HG02678 (cell line): ENCODE data around the gene CENPA.
"Not testable (repeated sequence)": the region's sequence is repeated elsewhere in the genome, so short reads cannot be mapped to it uniquely, and the experiment has no call there.

Experiments used
- ATAC-seq: cut with Tn5 transposase; IDR thresholded peaks from one replicate; pipeline ENCODE4 v1.9.1; 2021; ENCODE audit warnings: mild to moderate bottlenecking, moderate library complexity; ENCODE audit not compliant: unreplicated experiment

The CENPA gene

DNA sequence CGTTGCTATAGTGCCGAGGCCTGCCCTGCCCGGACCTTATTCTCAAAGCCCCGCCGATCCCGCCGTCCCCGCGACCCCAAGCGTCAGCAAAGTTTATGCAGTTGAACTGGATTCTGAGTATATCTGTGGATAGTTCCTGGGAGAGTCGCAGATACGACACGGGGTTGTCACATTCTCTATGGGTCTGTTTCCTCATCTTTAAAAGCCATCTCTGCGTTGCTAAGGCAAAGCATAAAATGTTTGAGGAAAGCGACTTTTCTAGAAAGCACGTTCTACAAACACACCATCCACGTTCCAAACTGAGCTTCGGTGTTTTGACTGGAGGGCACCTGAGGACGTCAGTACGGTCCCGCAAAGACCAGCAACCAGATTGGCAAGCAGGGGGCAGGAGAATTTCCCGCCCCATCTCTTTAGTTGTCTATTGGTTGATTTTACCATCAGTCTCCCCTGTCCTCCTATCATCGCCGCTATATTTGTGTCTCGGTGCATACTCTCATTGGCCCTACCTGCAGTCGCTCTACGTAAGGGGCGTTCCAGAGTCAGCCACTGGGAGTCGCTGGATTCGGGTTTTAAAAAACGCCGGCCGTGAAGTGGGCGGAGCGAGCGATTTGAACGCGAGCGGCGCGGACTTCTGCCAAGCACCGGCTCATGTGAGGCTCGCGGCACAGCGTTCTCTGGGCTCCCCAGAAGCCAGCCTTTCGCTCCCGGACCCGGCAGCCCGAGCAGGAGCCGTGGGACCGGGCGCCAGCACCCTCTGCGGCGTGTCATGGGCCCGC lies at the start of gene CENPA:
Gene CENPA, plus strand, starts transcription at position 626 of the 776 bp plus-strand sequence. Its CDS starts 141 bp downstream, at position 767.
- peak; percentile 99 for ATAC-seq

GRCh38 chr2:26737221-26737620 lies 48.6 kb upstream of the CENPA start:
- ATAC-seq, result no peak

DNA sequence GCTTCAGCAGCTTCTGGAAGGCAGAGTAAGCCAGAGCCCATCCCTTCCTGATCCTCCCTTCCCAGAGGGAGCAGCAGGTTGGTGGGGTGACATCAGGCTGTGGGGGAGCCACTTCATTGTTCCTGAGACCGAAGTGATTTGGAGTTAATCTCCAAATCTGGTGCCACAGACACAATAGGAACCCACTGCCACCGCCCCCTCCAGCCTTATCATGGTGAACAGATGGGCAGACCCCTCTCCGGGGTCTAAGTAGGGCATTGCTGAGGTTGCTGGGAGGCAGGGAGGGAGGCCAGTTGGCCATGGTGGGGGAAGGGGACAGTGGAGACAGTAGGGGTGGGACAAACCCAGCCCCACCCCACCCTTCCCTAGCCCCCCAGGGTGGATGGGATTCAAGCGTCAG lies 47.4 kb upstream of the CENPA start:
- ATAC-seq, result no peak

DNA sequence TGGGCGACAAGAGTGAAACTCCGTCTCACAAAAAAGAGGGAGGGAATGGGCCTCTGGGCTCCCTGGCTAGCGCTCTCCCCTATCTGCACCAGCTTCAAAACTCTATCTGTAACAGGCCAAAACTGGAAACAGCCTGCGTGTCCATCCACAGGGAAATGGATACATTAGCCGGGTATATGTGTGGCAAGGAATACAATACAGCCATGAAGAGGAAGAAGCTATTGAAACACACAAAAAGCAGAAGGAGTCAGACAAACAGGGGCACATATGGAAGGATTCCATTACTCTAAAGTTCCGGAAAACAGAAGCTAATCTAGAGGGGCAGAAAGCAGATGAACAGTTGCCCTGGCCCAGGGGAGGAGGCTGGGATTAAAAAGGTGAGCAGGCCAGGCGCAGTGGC lies 46.3 kb upstream of the CENPA start:
- no peak for ATAC-seq

- no peak for ATAC-seq
Observed at GRCh38 chr2:26740346-26740745, 45.5 kb upstream of the CENPA start.

- no peak for ATAC-seq
Observed at GRCh38 chr2:26740890-26741302, 45.0 kb upstream of the CENPA start.

DNA sequence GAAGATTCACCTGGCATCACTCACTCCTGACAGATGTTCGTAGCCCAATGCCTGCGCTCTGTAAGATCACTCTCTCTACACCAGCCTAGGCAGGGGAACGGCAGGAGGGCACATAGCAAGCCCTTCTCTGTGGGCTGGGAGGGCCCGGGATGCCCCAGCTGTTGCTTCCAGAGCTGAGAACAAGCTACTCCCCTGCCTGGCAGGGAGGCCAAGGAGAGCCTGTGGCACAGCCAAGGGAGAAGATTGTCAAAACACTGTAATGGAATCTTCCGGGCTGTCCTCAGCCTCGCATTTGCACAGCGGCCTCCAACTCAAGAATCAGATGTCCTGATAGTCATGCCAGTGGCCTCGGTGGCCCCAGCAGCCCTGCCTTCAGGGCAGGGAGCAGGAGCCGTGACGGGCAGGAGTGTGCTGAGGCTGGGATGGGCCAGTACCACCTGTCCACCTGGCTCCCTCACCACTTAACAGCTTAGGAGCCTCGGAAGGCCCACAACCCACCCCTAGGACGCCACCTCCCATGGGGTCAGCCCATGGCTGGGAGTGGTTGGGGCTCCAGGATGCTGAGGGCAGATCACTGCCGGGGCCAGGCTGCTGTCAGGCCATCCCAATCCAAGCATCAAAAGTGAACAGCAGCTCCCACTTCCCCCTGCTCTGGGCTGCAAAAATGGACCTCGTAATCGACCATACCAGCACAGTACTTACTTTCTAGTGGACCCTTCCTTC lies 43.6 kb upstream of the CENPA start:
- no peak for ATAC-seq

- no peak for ATAC-seq
Observed at GRCh38 chr2:26743852-26744251, 42.0 kb upstream of the CENPA start.

DNA sequence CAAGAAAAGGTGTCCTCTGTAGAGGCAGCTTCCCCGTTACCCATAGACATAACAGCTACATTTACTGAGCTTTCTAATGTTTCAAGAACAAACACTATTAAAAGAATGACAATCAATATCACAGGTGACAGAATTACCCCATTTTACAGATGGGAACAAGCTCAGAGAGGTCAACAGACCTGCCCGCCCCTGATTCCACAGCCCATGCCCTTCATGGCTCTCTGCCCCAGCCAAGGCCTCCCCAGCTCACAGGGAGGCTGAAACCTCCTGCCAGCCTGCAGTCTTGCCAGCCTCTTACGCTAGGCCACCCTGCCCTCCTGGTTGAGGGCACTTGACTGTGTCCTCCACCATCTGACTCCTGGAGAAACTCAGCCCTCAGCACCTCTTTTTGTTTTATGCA lies 40.9 kb upstream of the CENPA start:
- no peak for ATAC-seq

GRCh38 chr2:26745609-26746327 lies 40.1 kb upstream of the CENPA start:
- no peak for ATAC-seq

GRCh38 chr2:26746934-26747333 lies 38.9 kb upstream of the CENPA start:
- ATAC-seq, result no peak

- ATAC-seq, result not testable (repeated sequence)
Observed at GRCh38 chr2:26749787-26750420, 36.0 kb upstream of the CENPA start.

DNA sequence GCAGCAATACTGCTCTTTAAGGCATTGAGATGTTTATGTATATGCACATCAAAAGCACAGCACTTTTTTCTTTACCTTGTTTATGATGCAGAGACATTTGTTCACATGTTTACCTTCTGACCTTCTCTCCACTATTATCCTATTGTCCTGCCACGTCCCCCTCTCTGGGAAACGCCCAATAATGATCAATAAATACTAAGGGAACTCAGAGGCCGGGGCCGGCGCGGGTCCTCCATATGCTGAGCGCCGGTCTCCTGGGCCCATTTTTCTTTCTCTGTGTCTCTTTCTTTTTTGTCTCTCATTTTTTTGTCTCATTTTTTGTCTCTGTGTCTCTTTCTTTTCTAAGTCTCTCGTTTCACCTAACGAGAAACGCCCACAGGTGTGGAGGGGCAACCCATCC lies 35.4 kb upstream of the CENPA start:
- ATAC-seq, result not testable (repeated sequence)

- ATAC-seq, result no peak
Observed at GRCh38 chr2:26752656-26753055, 33.2 kb upstream of the CENPA start.

DNA sequence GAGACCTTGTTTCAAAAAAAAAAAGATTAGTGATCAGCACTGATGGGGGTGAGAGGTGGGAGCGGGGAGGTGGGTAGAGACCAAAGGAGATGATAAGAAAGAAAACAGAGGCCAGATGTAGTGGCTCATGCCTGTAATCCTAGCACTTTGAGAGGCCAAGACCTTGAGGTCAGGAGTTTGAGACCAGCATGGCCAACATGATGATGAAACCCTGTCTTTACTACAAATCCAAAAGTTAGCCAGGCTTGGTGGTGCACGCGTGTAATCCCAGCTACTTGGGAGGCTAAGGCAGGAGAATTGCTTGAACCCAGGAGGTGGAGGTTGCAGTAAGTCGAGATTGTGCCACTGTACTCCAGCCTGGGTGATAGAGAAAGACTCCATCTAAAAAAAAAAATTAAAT lies 31.3 kb upstream of the CENPA start:
- no peak for ATAC-seq

GRCh38 chr2:26754972-26755670 lies 30.7 kb upstream of the CENPA start:
- ATAC-seq, result no peak

- no peak for ATAC-seq
Observed at GRCh38 chr2:26756337-26756736, 29.5 kb upstream of the CENPA start.

GRCh38 chr2:26757873-26758789 lies 27.7 kb upstream of the CENPA start:
- no peak for ATAC-seq

GRCh38 chr2:26758790-26759321 lies 27.0 kb upstream of the CENPA start:
- ATAC-seq, result no peak
